K562 (cell line): ENCODE results near the gene USP7. TPM values are rescaled to one million over a fixed set of nuclear protein-coding genes. Genes with fewer than 3 reads are reported as not detected.

Experiments
- BCLAF1 ChIP-seq, 2 experiments: fragments of 450-650 bp in 1 of 2; IDR thresholded peaks; 2 replicates each; pipeline ENCODE4 v1.6.1; 2011 to 2017; ENCODE audit warnings: low read depth in 2 of 2, antibody characterized with exemption in 1 of 2, borderline replicate concordance in 1 of 2, low read length in 1 of 2, mild to moderate bottlenecking in 1 of 2, mixed read lengths in 1 of 2; ENCODE audit not compliant: control insufficient read depth in 1 of 2
- COPS2 ChIP-seq: fragments of 450-650 bp; conservative IDR thresholded peaks from 2 replicates; pipeline ENCODE4 v1.6.1; 2016; ENCODE audit warnings: mild to moderate bottlenecking, moderate library complexity
- ETV1 ChIP-seq: fragments of 450-650 bp; conservative IDR thresholded peaks from 2 replicates; pipeline ENCODE4 v1.6.1; 2016; ENCODE audit warnings: missing genetic modification characterization, control low read depth, low read depth, missing compliant biosample characterization
- PRPF4 ChIP-seq: fragments of 200-400 bp; formaldehyde crosslinking; IDR thresholded peaks from one replicate; pipeline ENCODE4 v1.6.1; 2017; ENCODE audit warnings: low read length, low read depth, mild to moderate bottlenecking; ENCODE audit not compliant: insufficient read depth, poor library complexity, severe bottlenecking
- TBP ChIP-seq: optimal IDR thresholded peaks from 2 replicates; pipeline ENCODE3; 2011; ENCODE audit warnings: low read depth, low read length, improper control_type of control experiment
- polyA plus RNA-seq, 8 experiments: library from polyadenylated mRNA; depleted of rRNA in 4 of 8; stranded (reverse) in 5 of 8; unstranded in 3 of 8; fragments of >200 nt; fragmentation: Nextera tagmentation in 2 of 8; fragmentation: Illumina TruSeq in 1 of 8; extraction: Ambion mirVana in 2 of 8; extraction: Trizol in 1 of 8; gene quantifications; 2 replicates each; pipeline versions ENCODE4 v1.2.1 to v1.2.3, GENCODE V29; 2011 to 2014; ENCODE audit warnings: inconsistent platforms in 1 of 8, missing spikeins in 1 of 8
- total RNA-seq, 7 experiments: library from RNA; depleted of rRNA in 6 of 7; stranded (reverse); fragments of >200 nt in 6 of 7; fragmentation: Illumina TruSeq in 2 of 7; extraction: Trizol in 2 of 7; gene quantifications; 2 replicates each; pipeline versions ENCODE4 v1.2.1 to v1.2.3, GENCODE V29; 2011 to 2021; ENCODE audit warnings: low replicate concordance in 1 of 7

Gene USP7
- total and polyA plus RNA-seq, 9 of the 15 experiments (the other 6 are each of a cell fraction or from before 2014, with no cell fraction given): 17.1 to 145 (median 57.9) TPM

GRCh38 chr16:8951447-8952280, 12.0 kb downstream of the USP7 start (continued):
- TF ChIP-seq BCLAF1 (IDR thresholded peaks at IDR 0.05; ENCODE audit: borderline replicate concordance in 1 of 2, control insufficient read depth in 1 of 2, low read depth in 2 of 2, low read length in 1 of 2) (no peak), ETV1 (tag) (no peak), COPS2 (no peak), PRPF4 (no peak), TBP (no peak)
